HG03460 (cell line): ENCODE data around the gene ABHD10.
A peak's percentile ranks its signal among the peaks of the same experiment; 100 is the strongest.

ENCODE experiments used
- ATAC-seq: cut with Tn5 transposase; IDR thresholded peaks from one replicate; pipeline ENCODE4 v1.9.1; 2021; ENCODE audit not compliant: unreplicated experiment

ABHD10 gene

DNA sequence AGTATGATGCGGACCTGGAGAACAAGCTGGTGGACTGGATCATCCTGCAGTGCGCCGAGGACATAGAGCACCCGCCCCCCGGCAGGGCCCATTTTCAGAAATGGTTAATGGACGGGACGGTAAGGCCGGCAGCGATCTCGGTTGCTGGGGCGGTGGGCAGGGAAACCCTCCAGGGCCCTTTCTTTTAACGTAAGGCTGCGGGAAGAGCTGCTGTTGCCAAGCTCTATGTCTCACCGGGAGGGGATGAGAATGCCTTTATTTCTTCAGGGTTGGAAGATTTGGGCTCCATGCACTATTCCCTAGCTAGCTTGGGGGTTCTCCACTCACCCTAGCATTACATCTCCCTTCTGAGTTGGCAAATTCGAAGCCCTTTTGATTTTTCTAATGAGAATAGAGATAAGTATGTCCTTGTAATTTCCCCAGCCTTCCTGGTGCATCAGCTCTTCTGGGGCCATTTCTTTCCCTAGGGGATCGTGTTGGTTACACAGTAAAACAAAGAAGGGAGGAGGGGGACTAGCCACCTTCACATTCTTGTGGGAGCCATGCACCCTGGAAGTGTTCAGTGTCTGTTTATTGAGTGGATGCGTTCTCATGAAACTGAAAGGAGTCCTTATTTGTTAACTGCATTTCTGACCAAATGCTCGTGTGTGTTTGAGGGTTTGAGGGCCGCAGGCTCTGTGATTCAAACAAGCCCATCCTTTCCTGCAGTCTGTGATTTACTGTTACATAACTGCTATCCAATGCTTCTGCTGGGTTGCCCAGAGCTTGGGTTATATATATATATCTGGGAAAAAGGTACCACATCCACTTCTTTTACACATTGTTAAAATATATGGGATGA is 20.9 kb downstream of the ABHD10 start:
- no peak for ATAC-seq

DNA sequence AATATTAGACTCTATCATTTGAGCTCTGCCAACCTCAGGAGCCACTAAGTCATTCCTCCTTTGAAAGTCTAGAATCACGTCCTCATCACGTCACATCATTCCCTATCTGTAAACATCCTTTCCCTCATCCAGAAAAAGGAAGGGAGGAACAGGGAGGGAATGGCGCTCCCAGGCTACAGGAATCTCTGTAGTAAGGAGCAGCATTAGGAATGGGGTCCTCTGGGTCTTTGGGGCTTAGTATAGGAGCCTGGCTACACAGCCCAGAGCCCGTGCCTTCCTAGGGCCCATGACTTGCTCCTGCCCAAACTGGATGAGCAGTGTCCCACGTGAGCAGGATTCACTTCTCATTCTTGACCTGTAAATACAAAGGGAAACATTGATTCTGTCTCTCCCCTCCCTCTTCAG is 21.5 kb downstream of the ABHD10 start:
- no peak for ATAC-seq

DNA sequence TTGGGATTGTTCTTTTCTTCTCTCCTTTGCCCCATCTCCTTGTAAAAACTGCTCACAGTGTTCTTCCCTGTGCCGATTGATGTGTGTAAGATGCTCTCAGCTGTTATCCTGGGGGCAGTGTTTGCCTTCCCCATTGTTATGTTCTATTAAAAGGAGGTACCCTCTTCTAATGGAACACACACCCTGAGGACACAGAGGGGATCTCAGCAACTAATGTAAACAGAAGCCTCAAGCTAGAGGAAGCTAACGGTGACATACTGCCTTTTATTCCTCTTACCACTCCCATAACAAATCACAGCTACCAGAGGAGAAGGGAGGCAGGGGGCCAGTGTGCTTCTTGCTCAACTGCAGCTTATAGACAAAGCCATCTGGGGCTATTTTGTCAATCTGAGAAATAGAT is 22.1 kb downstream of the ABHD10 start:
- ATAC-seq, result no peak

DNA sequence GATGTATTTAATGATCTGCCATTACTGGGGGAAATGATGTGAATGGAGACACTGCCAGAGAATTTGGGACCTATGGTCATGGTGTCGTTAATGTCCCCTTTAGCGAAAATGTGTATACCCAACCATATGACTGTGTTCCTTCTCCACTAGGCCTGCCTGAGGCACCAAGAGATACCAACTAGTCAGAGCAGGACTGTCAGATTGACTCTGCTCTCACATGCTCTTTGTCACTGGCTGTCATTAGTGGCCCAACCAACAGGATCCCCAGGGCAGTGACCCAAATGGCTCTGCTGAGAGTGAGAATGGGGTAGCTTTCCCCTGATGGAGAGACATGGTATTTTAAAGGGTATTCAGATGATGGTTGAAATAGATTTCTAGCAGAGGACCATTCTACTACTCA is 22.7 kb downstream of the ABHD10 start:
- ATAC-seq, result no peak

DNA sequence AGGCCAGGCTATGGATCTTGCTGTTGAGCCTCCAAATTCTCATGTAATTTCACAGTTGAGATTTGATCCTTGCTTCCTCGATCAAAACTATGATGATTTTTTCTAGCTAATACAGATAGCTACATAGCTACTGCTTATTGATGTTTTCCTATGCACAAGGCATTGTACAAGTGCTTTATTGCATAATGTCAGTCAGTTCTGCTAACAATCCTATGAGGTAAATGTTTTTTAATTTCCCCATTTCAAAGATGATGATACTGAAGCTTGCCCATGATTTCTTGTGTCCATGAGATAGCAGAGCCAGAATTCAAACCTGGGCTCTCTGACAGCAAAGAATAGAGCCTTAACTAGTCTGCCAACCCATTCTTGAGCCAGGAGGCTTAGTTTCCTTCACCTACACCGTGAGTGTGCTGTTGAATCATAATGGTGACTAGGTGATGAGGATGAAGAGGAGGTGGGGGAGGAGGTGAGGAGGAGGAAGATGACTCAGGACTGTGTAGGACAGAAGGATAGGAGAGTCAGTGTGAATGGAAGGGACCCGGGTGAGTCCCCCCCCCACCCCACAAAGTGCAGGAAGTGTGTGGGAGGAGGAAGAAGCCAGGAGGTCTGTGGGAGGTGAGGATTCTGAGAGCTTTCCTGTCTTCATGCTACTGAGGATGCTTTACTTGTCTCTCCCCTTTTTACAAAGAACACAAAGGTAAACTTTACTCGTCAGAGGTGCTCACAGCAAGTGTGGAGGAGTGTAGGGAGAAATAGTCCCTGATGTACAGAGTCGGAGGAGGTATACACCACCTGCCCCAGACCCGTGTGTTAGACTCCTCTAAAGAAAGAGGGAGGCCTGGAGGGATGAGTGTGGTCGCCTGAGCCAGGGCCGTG is 23.5 kb downstream of the ABHD10 start:
- no peak for ATAC-seq

DNA sequence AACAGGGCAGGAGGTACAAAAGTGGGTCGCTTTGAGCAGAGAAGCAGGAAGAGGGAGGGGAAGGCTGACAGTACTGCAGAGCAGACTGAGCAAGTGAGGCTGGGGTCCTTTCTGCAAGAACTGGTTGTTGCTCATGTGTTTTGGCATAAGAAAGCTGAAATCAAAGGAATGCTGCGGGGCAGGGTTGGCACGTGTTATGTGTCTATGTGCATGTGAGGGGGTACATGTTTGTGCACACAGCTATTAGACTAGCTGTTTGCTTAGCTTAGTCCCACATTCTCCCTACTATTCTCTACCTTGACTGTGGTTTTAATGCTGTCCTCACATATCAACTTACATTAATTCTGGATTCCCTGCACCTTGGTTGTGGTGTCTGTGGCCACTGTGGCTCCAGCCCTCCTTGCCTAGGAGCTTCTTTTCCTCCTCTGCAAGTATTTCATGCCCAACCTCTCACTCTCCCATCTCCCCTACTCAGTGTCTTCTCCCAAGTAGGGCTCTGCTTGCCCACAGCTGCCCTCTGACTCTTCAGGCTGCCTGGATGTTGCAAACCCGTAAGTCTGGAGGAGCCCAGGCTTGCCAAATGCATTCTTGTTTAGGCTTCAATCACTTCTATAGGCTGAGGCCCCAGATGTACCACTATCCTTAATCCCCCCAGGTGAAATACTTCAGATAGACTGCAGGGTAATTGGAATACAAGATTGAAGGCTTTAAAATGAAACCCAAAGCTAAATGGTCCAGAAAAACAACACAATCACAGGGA is 24.7 kb downstream of the ABHD10 start:
- no peak for ATAC-seq

DNA sequence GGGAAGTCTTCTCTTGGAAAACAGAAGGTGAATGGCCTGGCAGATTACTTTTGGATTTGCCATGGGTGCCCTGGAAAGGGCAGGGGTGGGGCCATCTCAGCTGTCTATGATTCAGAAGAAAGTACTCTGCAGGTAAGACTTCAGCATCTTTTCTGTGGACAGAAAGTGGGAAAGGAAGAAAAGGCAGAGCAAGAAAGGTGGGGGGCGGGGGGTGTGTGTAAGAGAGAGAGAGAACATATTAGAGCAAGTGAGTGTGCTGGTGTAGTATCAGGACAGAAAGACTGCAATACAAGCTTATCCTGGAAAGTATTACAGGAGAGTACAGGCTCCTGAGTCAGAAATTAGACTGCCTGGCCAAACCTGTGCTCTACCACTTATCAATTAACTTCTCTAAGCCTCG is 25.4 kb downstream of the ABHD10 start:
- no peak for ATAC-seq

DNA sequence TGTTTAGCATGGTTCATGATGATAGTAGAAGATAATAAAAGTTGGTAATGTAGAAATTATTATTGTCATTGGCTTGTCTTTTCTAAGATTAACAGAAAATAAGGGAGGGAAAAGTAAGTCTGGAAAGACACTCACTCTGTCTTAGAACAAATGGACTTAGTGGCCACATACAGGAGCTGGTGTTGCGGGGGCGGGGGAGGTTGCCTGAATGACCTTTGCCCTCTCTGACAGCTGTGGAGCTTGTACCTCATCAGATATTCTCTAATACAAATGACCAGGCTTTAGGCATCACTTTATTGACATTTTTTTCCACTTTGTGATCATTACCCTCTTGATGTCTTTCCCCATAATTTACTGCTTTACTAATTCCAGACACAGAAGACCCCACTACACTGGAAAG is 25.8 kb downstream of the ABHD10 start:
- no peak for ATAC-seq

DNA sequence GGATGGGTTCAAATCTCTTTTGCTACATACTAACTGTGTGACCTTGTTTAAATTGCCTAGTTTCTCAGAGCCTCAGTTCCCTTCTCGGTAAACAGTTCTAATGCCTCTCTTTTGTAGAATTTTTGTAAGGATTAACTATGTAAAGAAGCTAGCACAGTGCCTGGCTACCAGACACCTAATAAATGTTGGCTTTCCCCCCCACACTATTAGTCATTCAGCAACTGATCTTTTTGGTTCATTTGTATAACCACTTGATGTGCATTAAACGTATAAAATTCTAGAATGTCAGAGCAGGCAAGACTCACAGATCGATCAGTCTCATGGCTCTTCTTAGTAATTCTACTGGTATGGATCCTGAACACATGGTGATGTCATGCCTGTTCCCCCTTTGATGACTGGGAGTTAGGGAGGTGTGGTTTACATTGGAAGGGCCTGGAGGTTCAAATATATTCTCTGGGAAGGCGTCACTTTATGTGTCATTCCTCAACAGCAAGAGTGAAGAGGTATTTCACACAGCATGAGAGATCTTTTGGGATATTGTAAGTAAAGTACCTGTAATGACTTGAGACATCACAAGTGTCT is 26.4 kb downstream of the ABHD10 start:
- no peak for ATAC-seq

DNA sequence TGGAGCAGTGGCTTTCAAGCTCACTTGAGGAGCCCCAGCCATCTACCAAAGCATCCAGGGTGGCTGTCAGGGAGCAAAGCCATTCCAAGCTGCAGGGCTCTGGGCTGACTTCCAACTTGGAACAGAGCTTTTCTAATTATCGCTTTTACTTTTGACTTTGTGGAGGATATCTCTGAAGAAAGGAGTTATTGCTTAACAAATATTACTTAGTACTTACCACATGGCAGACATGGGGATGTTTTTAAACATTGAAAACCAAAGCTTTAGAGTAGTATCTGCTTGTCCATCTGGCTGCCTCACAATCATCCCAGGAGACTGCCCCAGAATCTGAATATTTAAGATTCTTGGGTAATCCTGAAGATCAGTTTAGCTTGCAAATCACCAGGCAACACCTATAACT is 28.8 kb downstream of the ABHD10 start:
- ATAC-seq, result no peak

DNA sequence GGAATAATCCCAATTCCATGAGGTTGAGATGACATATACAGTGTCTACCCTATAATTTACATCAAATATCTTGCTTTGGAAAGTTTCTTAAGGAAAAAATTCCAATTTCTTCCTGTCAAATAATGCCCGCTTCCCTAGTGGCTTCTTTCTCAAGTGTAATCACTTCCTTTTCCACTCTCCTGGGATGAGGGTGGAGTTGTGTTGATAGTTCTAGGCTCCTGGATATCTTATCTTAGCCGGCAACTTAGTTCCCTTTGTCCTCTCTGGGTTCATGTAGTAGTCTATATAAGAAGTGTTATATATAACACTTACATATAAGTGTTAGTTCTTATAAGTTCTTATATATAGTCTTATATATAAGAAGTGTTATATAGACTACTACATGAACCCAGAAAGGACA is 30.8 kb downstream of the ABHD10 start:
- ATAC-seq, result no peak

DNA sequence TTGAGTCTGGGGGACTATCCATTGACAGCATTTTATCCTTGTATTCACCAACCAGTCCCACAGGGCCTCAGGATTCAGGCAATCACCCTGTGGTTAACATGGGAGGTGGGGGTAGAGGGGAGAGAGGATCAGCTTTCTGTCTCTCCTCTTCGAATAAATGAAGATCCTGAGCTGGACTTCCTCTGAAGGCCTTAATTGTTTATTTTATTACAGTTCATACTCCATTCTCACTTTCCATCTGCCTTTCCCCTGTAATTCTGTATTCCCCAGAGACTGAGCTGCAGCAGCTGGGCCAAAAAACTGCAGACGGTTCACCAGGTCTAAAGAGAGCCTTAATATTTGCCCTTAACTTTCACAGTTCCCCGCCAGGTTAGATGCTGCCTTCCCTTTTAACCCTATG is 31.8 kb downstream of the ABHD10 start:
- ATAC-seq, result no peak

DNA sequence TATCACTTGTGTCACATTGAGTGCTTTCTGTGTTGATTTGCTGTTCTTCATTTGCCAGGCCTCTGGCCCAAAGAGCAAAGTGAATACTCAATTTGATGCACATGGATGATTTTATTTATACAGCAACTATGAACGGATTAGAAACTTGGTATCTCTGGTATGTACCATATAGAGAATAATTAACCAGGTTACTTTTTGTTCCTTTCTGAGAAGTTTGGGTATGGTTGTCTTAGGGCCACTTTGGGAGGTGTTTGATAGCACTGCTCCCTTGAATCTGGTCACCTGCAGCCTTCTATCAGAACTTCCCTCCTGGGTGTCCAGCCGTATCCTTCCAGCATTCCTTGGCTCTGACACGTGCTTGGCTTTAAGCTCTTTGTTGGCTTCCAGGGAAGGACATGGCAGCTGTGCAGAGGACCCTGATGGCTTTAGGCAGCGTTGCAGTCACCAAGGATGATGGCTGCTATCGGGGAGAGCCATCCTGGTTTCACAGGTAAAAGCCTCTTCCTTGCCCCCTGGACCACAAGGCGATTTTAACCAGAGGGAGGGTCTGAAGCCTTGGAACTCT is 32.6 kb downstream of the ABHD10 start:
- ATAC-seq, result no peak

DNA sequence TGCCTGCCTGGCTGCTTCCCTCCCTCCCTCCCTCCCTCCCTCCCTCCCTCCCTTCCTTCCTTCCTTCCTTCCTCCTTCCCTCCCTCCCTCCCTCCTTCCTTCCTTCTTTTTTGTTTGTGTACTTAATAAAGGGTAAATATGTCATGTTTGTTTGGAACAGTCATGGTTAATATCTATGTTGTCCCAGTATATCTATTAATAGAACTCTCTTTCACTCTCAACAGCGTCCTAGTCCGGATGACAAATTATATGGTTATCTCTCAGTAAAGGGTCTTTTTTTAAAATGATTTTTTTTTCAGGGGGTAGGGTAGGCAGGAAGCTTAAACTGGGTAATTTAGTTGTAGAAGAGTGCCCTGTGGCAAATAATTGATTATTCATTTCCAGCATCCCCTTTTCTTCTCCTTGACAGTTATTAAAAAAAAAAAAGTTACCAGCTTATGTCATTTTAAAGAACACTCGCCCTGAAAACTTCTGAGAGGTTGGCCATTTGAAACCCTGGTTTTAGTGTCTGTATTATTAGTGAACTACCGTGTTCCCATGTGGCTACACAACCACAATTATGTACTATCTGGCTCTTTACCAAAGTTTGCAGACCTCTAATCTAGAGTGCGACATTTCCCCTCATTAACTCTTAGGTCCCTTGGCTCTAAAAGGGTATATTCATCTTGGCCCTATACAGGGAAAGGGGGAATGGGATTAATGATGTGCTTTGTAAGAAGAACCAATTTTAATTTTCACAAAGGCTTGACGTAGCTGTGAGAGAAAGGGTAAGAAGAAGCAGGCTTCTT is 33.6 kb downstream of the ABHD10 start:
- no peak for ATAC-seq

DNA sequence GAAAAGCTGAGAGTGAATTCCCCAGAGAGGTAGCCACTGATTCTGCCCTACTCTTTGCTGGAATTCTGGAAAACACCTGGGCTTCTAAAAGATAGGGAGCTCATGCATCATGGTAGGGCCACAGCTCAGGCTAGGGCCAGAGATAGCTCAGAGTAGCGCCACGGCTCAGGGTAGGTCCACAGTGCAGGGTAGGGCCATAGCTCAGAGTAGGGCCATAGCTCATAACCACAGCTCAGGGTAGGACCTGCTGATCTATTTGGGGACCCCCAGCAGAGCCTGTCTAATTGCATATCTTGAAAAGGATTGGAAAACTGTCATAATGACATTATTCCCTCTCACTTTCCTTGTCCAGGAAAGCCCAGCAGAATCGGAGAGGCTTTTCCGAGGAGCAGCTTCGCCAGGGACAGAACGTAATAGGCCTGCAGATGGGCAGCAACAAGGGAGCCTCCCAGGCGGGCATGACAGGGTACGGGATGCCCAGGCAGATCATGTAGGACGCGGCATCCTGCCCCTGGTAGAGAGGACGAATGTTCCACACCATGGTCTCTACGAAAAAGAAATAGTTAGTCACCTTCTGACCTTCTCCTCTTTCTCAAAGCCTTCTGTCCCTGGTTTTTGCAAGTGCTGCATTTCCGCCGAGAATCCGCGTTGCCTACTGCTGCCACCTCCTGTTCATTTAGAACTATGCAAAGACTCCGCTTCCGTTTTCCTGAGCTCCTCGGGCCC is 34.4 kb downstream of the ABHD10 start:
- ATAC-seq, result peak; percentile 73

DNA sequence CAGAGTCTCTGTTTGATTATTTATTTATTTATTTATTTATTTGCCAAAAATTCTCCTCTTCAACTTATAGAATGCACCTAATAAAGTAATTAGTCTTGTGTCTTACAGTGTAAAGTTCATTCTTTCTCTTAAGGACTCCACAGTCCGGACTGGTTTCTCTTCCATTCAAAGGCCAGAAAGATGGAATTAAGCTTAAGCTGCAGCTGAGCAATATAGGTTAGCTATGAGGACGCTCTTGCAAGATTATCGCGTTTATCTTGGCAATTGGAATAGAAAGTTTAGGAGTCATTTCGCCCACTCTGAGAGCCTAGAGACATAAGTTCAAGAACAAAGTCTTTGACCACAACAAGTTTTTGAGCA is 34.9 kb downstream of the ABHD10 start:
- ATAC-seq, result no peak

DNA sequence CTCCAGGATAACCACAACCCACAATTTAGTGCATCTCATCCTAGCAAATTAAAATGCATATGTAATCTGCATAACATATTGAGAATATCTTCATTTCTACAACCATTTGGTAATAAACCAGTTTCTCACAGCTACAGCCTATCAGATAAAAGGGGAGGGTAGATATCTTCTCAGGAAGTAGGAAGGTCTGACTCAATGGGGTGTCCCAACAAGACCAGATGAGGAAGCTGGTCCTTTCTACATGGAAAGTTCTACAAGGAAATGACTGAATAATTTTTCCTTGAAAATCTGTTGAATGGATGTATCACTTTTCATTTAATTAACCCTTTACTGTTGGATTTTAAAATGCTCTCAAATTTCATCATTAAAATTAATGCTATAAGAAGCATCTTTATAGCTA is 38.3 kb downstream of the ABHD10 start:
- ATAC-seq, result no peak

DNA sequence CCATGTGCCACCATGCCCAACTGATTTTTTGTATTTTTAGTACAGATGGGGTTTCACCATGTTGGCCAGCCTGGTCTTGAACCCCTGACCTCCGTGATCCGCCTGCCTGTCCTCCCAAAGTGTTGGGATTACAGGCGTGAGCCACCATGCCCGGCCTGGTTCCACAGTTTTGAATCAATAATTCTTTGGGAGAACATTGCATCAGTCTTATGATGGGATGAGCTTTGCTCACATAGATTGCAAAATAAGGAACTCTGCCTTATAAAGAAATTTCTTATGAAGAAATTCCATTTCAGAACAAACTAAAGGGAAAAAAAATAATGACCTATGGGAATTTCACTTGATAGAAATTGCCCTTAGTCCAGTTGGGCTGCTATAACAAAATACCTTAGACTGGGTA is 39.9 kb downstream of the ABHD10 start:
- no peak for ATAC-seq

DNA sequence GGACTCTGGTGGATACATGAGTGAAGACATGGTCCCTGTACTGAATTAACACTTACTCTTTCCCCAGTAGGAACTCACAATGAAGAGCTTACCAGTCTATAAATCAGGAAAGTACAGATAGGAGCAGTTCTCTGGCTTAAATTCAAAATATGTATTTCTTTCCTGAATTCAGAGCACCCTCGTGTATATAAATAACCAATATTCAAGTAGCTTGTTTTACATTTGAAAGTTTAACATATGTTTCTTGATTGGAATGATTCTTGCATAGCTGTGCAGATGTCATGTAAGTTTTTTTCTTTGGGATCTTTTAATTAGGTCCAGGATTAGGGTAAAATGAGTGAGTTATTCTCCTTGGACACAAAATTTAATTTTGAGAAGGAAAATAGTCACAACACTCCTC is 40.9 kb downstream of the ABHD10 start:
- ATAC-seq, result no peak
